Measurements from ENCODE around the gene TMEM44.

Gene TMEM44

GRCh38 chr3:194621947-194622346, 11.3 kb downstream of the TMEM44 start:
- no peak for TF ChIP-seq CTCF (conservative IDR thresholded peaks at IDR 0.05; ENCODE audit: low read depth, low read length)
- H3K4me3 ChIP-seq (ENCODE audit: low read depth, low read length) = no peak overlapping the region
- no peak for DNase-seq (ENCODE audit: low read depth)

- DNase-seq (ENCODE audit: low read depth) = no peak
Measured at GRCh38 chr3:194620196-194620595, 13.0 kb downstream of the TMEM44 start.

GRCh38 chr3:194619741-194620140, 13.5 kb downstream of the TMEM44 start:
- TF ChIP-seq CTCF (conservative IDR thresholded peaks at IDR 0.05; ENCODE audit: low read depth, low read length) = no peak
- DNase-seq (ENCODE audit: low read depth) = no peak
- H3K4me3 ChIP-seq (ENCODE audit: low read depth, low read length) = no peak overlapping the region

More at GRCh38 chr3:194620196-194620595, 13.0 kb downstream of the TMEM44 start:
- no peak overlapping the region for H3K4me3 ChIP-seq (ENCODE audit: low read depth, low read length)
- TF ChIP-seq CTCF (conservative IDR thresholded peaks at IDR 0.05; ENCODE audit: low read depth, low read length) = no peak

- no peak overlapping the region for H3K4me3 ChIP-seq (ENCODE audit: low read depth, low read length)
- TF ChIP-seq CTCF (conservative IDR thresholded peaks at IDR 0.05; ENCODE audit: low read depth, low read length) = no peak
- no peak for DNase-seq (ENCODE audit: low read depth)
Measured at GRCh38 chr3:194618858-194619608, 14.2 kb downstream of the TMEM44 start.

GRCh38 chr3:194617827-194618226, 15.4 kb downstream of the TMEM44 start:
- DNase-seq (ENCODE audit: low read depth) = peak; percentile 82
- H3K4me3 ChIP-seq (ENCODE audit: low read depth, low read length) = no peak overlapping the region
- TF ChIP-seq CTCF (conservative IDR thresholded peaks at IDR 0.05; ENCODE audit: low read depth, low read length) = no peak

GRCh38 chr3:194617143-194617671, 16.0 kb downstream of the TMEM44 start:
- no peak for TF ChIP-seq CTCF (conservative IDR thresholded peaks at IDR 0.05; ENCODE audit: low read depth, low read length)

GRCh38 chr3:194615226-194615625, 18.0 kb downstream of the TMEM44 start:
- no peak overlapping the region for H3K4me3 ChIP-seq (ENCODE audit: low read depth, low read length)
- TF ChIP-seq CTCF (conservative IDR thresholded peaks at IDR 0.05; ENCODE audit: low read depth, low read length) = no peak
- no peak for DNase-seq (ENCODE audit: low read depth)

More at GRCh38 chr3:194617143-194617671, 16.0 kb downstream of the TMEM44 start:
- H3K4me3 ChIP-seq (ENCODE audit: low read depth, low read length) = no peak overlapping the region
- DNase-seq (ENCODE audit: low read depth) = no peak
